HUES48 (cell line): Measurements from ENCODE around the gene MTUS2.

Source experiments
- H3K27ac ChIP-seq: one replicate; pipeline ENCODE4 v1.7.0; 2013; ENCODE audit warnings: low read depth, low read length, inconsistent platforms
- H3K27me3 ChIP-seq: 2 replicates; pipeline ENCODE4 v1.6.1; 2013; ENCODE audit warnings: mild to moderate bottlenecking, low read length; ENCODE audit not compliant: control insufficient read depth, insufficient read depth
- H3K36me3 ChIP-seq: 2 replicates; pipeline ENCODE4 v1.6.1; 2013; ENCODE audit warnings: low read length; ENCODE audit not compliant: control insufficient read depth, insufficient read depth
- H3K4me1 ChIP-seq: 2 replicates; pipeline ENCODE4 v1.6.1; 2013; ENCODE audit warnings: mild to moderate bottlenecking, low read length; ENCODE audit not compliant: control insufficient read depth, insufficient read depth
- H3K4me3 ChIP-seq: 2 replicates; pipeline ENCODE4 v1.5.1; 2013; ENCODE audit warnings: mild to moderate bottlenecking, low read depth, low read length
- H3K9ac ChIP-seq: 2 replicates; pipeline ENCODE4 v1.6.1; 2013; ENCODE audit warnings: mild to moderate bottlenecking, low read depth, low read length, moderate library complexity
- H3K9me3 ChIP-seq: 2 replicates; pipeline ENCODE4 v1.6.1; 2013; ENCODE audit warnings: low read length; ENCODE audit not compliant: control insufficient read depth, insufficient read depth

The MTUS2 gene

DNA sequence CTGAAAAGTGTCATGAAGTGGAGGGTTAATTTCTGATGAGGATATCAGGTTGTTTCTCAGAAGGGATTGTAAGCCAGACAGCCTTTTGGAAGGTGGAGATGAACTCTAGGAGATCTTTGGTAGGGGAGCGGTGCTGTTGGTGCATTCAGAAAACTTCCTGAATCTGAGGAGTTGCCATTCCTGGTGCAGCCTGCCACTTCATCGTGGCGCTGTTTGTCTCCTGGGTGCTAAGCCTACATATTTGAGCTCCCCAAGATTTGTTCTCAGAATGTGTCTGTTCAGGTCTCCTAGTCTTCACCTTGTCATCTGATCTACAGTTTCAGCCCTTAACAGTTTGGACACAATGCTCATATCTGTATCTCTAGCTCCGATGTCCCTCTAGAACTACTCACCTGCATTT, 285.6 kb downstream of the MTUS2 start:
- Histone ChIP-seq H3K9ac (no peak overlapping the region), H3K9me3 (no peaks in the 10 kb centered on the region), H3K27me3 (no peaks in the 10 kb centered on the region), H3K27ac (no peak overlapping the region), H3K36me3 (no peaks in the 10 kb centered on the region), H3K4me3 (no peak overlapping the region), H3K4me1 (no peaks in the 10 kb centered on the region)

- Histone ChIP-seq H3K36me3 (no peaks in the 10 kb centered on the region), H3K4me3 (no peak overlapping the region), H3K4me1 (no peaks in the 10 kb centered on the region), H3K27me3 (no peaks in the 10 kb centered on the region), H3K27ac (no peak overlapping the region), H3K9ac (no peak overlapping the region), H3K9me3 (no peaks in the 10 kb centered on the region)
These were observed 286.5 kb downstream of the MTUS2 start for GRCh38 chr13:29106651-29107050.

- H3K36me3 ChIP-seq, result no peaks in the 10 kb centered on the region
These were observed 288.1 kb downstream of the MTUS2 start for GRCh38 chr13:29108068-29108786.

DNA sequence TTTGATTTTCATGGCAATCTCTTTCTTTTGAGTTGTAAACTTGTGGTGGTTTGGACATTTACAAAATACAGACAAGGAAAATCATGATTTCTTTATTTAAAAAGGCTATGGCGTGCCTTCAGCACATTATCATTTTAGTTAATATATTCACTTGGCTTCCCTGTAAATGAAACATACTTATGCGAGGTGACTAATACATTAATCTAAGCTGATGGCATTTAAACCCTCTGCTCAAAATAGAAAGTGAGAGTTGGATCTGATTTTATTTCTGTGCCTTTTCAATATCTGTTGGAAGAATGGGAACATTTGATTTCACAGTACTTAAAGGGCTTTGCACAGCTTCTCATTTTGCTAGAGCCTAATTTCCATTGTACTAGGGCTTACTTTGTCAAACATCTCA, 289.8 kb downstream of the MTUS2 start:
- Histone ChIP-seq H3K9me3 (no peaks in the 10 kb centered on the region), H3K36me3 (no peaks in the 10 kb centered on the region), H3K27me3 (no peaks in the 10 kb centered on the region), H3K4me1 (no peaks in the 10 kb centered on the region), H3K27ac (no peak overlapping the region), H3K9ac (no peak overlapping the region), H3K4me3 (no peak overlapping the region)

More at GRCh38 chr13:29108068-29108786, 288.1 kb downstream of the MTUS2 start:
- H3K4me3 ChIP-seq, result no peak overlapping the region
- H3K27ac ChIP-seq, result no peak overlapping the region
- H3K27me3 ChIP-seq, result no peaks in the 10 kb centered on the region
- no peaks in the 10 kb centered on the region for H3K9me3 ChIP-seq
- H3K9ac ChIP-seq, result no peak overlapping the region
- H3K4me1 ChIP-seq, result no peaks in the 10 kb centered on the region

- no peaks in the 10 kb centered on the region for H3K9me3 ChIP-seq
These were observed 291.3 kb downstream of the MTUS2 start for GRCh38 chr13:29111446-29111845.

DNA sequence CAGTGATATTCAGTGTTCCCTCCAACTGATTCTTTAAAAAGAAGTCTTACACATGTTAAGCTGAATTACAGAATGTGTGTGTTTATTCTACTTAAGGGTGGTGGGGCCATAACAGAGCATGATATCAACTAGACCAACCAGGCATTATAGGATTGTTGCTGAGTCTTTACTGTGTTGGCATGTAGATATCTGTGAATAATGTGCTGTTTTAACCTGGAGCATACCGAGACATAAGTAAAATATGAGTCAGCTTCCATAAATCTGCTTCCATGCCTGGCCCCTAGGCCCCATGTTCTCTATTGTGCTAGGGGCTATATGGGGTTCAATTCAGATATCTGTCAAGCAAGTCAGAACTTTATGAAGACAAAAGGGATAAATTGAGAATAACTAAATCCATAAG, 295.7 kb downstream of the MTUS2 start:
- Histone ChIP-seq H3K27me3 (no peaks in the 10 kb centered on the region), H3K9ac (no peak overlapping the region), H3K9me3 (no peaks in the 10 kb centered on the region), H3K4me3 (no peak overlapping the region), H3K27ac (no peak overlapping the region), H3K4me1 (no peaks in the 10 kb centered on the region), H3K36me3 (no peaks in the 10 kb centered on the region)

More at GRCh38 chr13:29111446-29111845, 291.3 kb downstream of the MTUS2 start:
- Histone ChIP-seq H3K4me1 (no peaks in the 10 kb centered on the region), H3K9ac (no peak overlapping the region), H3K36me3 (no peaks in the 10 kb centered on the region), H3K4me3 (no peak overlapping the region), H3K27ac (no peak overlapping the region), H3K27me3 (no peaks in the 10 kb centered on the region)

GRCh38 chr13:29117663-29118062, 297.5 kb downstream of the MTUS2 start:
- Histone ChIP-seq H3K9ac (no peak overlapping the region), H3K27ac (no peak overlapping the region)

DNA sequence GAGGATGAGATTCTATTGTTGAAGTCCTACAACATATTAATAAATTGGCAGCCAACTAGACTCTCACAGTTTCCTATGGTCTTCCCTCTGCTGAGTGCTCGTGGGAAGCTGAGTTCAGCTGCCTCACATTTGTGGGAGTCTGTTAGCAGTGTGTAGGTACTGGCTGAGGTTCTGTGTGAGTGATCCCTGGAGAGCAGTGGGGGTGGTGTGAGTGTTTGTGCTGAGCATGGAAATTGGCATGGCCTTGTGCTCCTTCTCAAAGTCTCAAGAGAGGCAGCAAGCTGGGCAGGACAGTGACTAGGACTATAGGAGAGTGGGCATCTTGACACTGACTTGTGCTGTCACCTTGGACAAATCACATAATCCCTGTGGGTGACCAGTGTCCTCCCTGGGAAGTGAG, 298.3 kb downstream of the MTUS2 start:
- Histone ChIP-seq H3K9me3 (no peaks in the 10 kb centered on the region), H3K27ac (no peak overlapping the region), H3K4me1 (no peaks in the 10 kb centered on the region), H3K27me3 (no peaks in the 10 kb centered on the region), H3K36me3 (no peaks in the 10 kb centered on the region), H3K4me3 (no peak overlapping the region), H3K9ac (no peak overlapping the region)

More at GRCh38 chr13:29117663-29118062, 297.5 kb downstream of the MTUS2 start:
- Histone ChIP-seq H3K27me3 (no peaks in the 10 kb centered on the region), H3K36me3 (no peaks in the 10 kb centered on the region), H3K4me3 (no peak overlapping the region), H3K9me3 (no peaks in the 10 kb centered on the region), H3K4me1 (no peaks in the 10 kb centered on the region)

DNA sequence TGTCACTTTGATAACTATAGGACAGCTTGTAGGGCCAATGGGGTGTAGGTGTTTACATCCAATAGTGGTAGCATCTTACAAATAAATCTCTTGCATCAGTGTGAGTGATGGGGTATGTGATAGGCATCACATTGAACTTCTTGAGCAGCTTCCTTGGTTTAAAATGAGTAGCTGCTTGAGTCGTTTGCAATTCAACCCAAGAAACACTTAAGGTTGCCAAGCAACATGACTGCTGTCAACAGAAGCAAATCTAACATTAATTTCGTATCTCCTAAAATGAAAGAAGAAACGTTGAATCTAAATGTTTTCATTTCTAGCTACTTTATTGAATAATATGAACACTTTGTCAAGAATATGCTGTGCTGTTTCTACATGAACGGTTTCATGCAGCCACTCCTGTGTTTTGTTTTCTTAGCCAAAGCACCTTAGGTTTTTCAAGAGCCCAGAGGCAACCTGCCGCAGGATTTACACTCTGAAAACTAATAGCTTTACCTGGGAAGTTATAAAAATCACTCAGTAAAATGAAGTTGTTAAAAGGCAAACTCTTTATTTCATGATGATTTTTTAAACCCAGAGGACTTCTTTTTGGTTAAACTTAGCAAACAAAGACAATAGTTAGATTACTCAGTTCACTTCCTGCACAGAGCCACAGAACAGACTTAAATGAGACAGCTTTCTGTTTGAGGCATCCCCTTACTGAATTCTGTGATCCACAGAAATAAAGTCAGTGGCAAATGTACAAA, 305.2 kb downstream of the MTUS2 start:
- Histone ChIP-seq H3K36me3 (no peaks in the 10 kb centered on the region), H3K4me3 (no peak overlapping the region), H3K27ac (no peak overlapping the region), H3K9ac (no peak overlapping the region), H3K9me3 (no peaks in the 10 kb centered on the region), H3K4me1 (0 out of 2 replicates have a peak, but pooled peaks cover 8% of the 10 kb centered on the region), H3K27me3 (no peaks in the 10 kb centered on the region)

DNA sequence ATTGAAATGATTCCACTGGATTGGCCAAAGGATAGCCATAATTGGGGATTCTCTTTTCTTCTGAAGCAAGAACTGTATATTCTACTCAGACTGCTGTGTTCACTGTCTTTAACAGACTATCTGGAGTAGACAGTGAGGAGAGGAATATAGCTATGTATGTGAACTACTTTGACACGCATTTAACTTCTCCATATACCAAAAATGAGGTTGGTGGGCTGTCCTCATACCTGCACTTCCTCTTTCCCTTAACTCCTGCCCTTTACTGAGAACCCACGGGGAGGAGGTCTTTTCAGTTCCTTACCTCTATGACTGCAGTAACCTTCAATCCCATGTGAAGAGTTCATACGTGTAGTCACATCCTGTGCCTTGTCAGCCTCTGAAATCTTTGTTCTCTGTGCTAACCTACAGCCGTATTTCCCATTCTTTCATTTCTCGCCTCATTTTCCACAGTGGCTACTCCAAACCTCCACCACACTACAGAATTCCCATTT, 305.8 kb downstream of the MTUS2 start:
- Histone ChIP-seq H3K9me3 (no peaks in the 10 kb centered on the region), H3K27ac (no peak overlapping the region)

DNA sequence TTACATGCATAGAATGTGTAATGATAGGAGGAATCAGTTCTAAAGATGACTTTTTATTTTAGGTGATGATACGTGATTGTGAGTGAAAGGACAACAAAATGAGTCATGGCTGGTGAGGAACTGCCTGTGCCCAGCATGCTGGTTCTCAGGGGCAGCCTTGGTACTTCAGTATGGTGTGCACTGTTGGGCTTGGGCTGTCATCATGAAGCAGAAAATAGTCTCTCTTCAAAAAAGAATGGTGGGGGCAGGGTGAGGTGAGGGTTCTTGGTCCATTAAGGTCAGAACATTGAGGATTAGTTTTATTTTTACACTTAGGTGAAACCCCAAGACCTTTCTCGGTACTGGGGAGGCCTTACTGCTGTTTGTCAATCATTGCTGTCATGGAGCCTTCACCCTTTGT, 309.5 kb downstream of the MTUS2 start:
- Histone ChIP-seq H3K4me3 (no peak overlapping the region), H3K9ac (no peak overlapping the region), H3K4me1 (0 out of 2 replicates have a peak, but pooled peaks cover 8% of the 10 kb centered on the region), H3K9me3 (no peaks in the 10 kb centered on the region), H3K27me3 (no peaks in the 10 kb centered on the region), H3K27ac (no peak overlapping the region), H3K36me3 (no peaks in the 10 kb centered on the region)

More for the DNA sequence above, 305.8 kb downstream of the MTUS2 start:
- Histone ChIP-seq H3K4me1 (0 out of 2 replicates have a peak, but pooled peaks cover 8% of the 10 kb centered on the region), H3K36me3 (no peaks in the 10 kb centered on the region), H3K27me3 (no peaks in the 10 kb centered on the region), H3K4me3 (no peak overlapping the region), H3K9ac (no peak overlapping the region)
